ENCODE results near the gene FRY.
A peak's percentile ranks its signal among the peaks of the same experiment; 100 is the strongest.

Gene FRY

DNA sequence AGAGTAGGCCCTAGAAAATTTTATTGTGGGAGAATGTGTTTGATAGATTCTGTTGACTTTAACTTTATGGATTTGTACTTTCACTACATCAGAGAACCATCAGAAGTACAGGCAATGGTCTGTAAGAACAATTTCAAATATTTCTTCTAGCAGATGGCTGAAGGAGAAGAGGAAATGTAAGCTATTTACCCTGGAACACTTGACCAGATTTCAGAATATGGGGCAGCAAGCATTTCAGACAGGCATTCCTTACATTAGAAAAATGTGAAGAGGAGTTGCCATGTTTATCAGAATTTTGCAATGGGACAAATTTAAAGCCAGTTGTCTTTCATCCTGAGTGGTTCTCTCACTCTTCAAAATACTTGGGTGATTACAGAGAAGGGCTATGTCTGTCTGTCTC, 7.5 kb downstream of the FRY start:
- DNase-seq (ENCODE audit: insufficient read length, low spot score) (no peak), FAIRE-seq (no peak)
- TF ChIP-seq PAX5 (IDR thresholded peaks at IDR 0.05; ENCODE audit: insufficient read depth, low read length, severe bottlenecking) = no peak
- no peak for TF ChIP-seq POU2F2 (IDR thresholded peaks at IDR 0.05; ENCODE audit: low read depth, low read length)
- no peak for TF ChIP-seq SPI1 (IDR thresholded peaks at IDR 0.05; ENCODE audit: low read depth, low read length)
- no peak for TF ChIP-seq TAF1 (IDR thresholded peaks at IDR 0.05; ENCODE audit: low read depth, low read length)
- TF ChIP-seq POLR2A (IDR thresholded peaks at IDR 0.05; ENCODE audit: low read depth, low read length) = no peak
- no peak for TF ChIP-seq POLR2AphosphoS5 (IDR thresholded peaks at IDR 0.05; ENCODE audit: low read depth, low read length)

DNA sequence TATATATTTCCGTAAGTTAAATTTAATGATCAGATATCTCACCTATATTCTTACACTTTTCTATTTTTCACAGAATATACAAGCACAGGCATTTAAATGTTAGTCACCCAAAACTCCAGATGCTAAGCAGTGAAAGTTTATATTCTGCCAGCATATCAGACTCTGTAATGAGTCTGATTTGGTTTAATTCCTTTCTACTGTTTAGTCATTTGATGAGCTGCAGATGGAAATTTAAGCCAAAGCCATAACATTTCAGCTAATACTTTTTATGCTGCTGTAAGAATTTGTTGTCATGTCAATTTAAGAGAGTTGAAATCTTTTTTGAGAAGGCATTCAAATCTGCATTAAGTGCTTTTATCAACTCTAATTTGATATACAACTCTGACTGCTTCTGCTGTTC, 8.0 kb downstream of the FRY start:
- FAIRE-seq = no peak
- DNase-seq (ENCODE audit: insufficient read length, low spot score) = no peak
- TF ChIP-seq POU2F2 (IDR thresholded peaks at IDR 0.05; ENCODE audit: low read depth, low read length) (no peak), TAF1 (IDR thresholded peaks at IDR 0.05; ENCODE audit: low read depth, low read length) (no peak), SPI1 (IDR thresholded peaks at IDR 0.05; ENCODE audit: low read depth, low read length) (no peak), POLR2A (IDR thresholded peaks at IDR 0.05; ENCODE audit: low read depth, low read length) (no peak), PAX5 (IDR thresholded peaks at IDR 0.05; ENCODE audit: insufficient read depth, low read length, severe bottlenecking) (no peak), POLR2AphosphoS5 (IDR thresholded peaks at IDR 0.05; ENCODE audit: low read depth, low read length) (no peak)

DNA sequence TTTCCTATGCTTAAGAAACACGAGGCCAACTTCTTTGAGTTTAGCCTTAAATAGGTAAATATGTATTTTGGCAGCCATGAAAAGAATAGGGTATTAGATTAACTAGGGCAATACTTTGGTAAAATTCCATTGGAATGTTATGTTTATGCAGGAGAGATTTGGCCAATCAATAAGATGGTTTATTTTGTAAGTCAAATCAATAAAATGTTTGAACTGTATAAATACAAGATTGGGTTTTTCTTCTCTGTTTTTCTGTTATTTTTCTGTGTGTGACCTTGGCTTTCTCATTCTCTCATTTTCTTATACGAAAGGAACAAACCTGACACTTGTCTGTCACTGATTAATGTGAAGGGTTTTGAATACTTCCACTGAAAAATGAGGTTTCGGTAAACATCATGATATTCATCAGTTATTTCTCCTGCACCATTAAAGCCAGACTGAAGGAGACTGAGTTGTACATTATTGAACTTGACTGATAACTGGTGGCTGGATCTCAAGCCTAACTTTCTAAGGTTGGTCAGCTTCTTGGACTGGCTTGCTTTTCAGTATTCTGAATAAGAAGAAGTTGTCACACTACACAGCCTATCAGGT, 8.6 kb downstream of the FRY start:
- no peak for TF ChIP-seq PAX5 (IDR thresholded peaks at IDR 0.05; ENCODE audit: insufficient read depth, low read length, severe bottlenecking)
- no peak for TF ChIP-seq POU2F2 (IDR thresholded peaks at IDR 0.05; ENCODE audit: low read depth, low read length)
- TF ChIP-seq TAF1 (IDR thresholded peaks at IDR 0.05; ENCODE audit: low read depth, low read length) = no peak
- no peak for TF ChIP-seq POLR2A (IDR thresholded peaks at IDR 0.05; ENCODE audit: low read depth, low read length)
- TF ChIP-seq SPI1 (IDR thresholded peaks at IDR 0.05; ENCODE audit: low read depth, low read length) = no peak
- TF ChIP-seq POLR2AphosphoS5 (IDR thresholded peaks at IDR 0.05; ENCODE audit: low read depth, low read length) = no peak
- DNase-seq (ENCODE audit: insufficient read length, low spot score) = no peak
- no peak for FAIRE-seq

DNA sequence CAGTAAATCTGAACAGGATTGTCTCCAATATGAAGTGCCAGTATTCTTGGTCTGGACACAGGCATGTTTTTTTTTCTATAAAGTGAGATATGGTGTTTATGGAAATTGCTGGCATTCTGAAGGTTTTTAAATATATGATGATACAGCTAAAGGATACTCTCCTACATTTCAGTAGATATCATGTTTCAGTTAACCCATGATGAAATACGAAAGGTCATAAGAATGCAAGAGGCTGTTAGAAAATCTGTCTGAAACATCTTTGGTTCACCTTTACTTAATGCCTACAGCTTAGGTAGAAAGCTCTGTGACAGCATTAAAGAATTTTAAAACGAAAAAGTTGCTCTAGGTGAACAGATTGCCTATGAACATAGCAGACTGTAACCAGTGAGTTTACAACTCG, 9.1 kb downstream of the FRY start:
- TF ChIP-seq POU2F2 (IDR thresholded peaks at IDR 0.05; ENCODE audit: low read depth, low read length) (no peak), POLR2A (IDR thresholded peaks at IDR 0.05; ENCODE audit: low read depth, low read length) (no peak), POLR2AphosphoS5 (IDR thresholded peaks at IDR 0.05; ENCODE audit: low read depth, low read length) (no peak), TAF1 (IDR thresholded peaks at IDR 0.05; ENCODE audit: low read depth, low read length) (no peak), PAX5 (IDR thresholded peaks at IDR 0.05; ENCODE audit: insufficient read depth, low read length, severe bottlenecking) (no peak), SPI1 (IDR thresholded peaks at IDR 0.05; ENCODE audit: low read depth, low read length) (no peak)
- no peak for DNase-seq (ENCODE audit: insufficient read length, low spot score)
- FAIRE-seq = no peak

DNA sequence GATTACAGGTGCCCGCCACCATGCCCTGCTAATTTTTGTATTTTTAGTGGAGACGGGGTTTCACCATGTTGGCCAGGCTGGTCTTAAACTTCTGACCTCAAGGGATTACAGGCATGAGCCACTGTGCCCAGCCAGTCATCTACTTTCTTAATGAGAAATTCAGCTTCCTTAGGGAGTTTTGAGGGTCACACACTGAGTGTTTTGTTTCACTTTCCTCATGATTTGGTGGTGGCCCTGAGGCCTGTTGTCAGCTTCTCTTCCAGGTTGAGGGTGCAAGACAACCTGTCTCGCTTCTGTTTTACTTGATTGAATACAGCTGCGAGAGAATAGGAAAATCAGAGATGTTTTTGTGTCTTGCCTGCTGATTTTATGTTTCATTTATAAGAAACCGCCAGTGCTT, 9.9 kb downstream of the FRY start:
- no peak for TF ChIP-seq POU2F2 (IDR thresholded peaks at IDR 0.05; ENCODE audit: low read depth, low read length)
- no peak for TF ChIP-seq POLR2A (IDR thresholded peaks at IDR 0.05; ENCODE audit: low read depth, low read length)
- TF ChIP-seq TAF1 (IDR thresholded peaks at IDR 0.05; ENCODE audit: low read depth, low read length) = no peak
- no peak for TF ChIP-seq POLR2AphosphoS5 (IDR thresholded peaks at IDR 0.05; ENCODE audit: low read depth, low read length)
- no peak for TF ChIP-seq SPI1 (IDR thresholded peaks at IDR 0.05; ENCODE audit: low read depth, low read length)
- TF ChIP-seq PAX5 (IDR thresholded peaks at IDR 0.05; ENCODE audit: insufficient read depth, low read length, severe bottlenecking) = no peak
- DNase-seq (ENCODE audit: insufficient read length, low spot score) (no peak), FAIRE-seq (peak; percentile 66)

DNA sequence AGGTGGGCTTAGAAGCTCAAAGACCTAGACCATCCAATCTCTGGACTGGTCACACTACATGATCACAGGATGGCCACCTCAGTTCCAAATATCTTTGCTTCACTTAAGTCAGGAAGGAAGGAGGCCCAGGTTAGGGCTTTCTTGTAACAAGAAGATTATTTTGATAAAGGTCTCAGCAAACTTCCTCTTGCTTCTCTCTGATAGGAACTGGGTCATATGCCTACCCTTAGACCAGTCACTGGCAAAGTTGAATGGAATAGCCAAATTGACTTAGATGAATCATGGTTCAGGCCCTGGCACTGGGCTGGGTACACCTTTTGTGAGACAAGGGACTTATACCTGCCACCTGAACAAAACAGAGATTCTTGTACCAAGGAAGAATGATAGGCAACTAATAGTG, 11.0 kb downstream of the FRY start:
- no peak for DNase-seq (ENCODE audit: insufficient read length, low spot score)
- no peak for FAIRE-seq
- TF ChIP-seq POU2F2 (IDR thresholded peaks at IDR 0.05; ENCODE audit: low read depth, low read length) = no peak
- no peak for TF ChIP-seq PAX5 (IDR thresholded peaks at IDR 0.05; ENCODE audit: insufficient read depth, low read length, severe bottlenecking)
- TF ChIP-seq SPI1 (IDR thresholded peaks at IDR 0.05; ENCODE audit: low read depth, low read length) = no peak
- TF ChIP-seq POLR2A (IDR thresholded peaks at IDR 0.05; ENCODE audit: low read depth, low read length) = no peak
- no peak for TF ChIP-seq POLR2AphosphoS5 (IDR thresholded peaks at IDR 0.05; ENCODE audit: low read depth, low read length)
- TF ChIP-seq TAF1 (IDR thresholded peaks at IDR 0.05; ENCODE audit: low read depth, low read length) = no peak

DNA sequence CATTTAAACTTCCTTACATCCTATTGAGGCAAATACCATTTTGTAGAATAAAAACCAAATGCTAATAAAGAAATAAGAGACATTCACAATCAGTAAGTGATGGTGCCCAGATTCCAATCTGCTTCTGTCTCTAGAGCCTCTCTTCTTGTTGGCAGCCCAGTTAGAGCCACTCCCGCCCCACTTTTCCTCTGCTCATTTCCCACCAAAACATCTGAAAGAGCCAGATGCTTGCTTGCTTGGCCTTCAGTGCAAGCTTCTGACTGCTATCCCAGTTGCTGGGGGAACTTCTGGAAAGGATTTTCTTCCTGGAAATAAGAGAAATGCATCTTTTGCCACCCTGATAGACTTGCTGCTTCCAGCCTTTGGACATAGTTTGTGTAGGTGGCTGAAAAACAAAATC, 12.9 kb downstream of the FRY start:
- DNase-seq (ENCODE audit: insufficient read length, low spot score) (no peak), FAIRE-seq (no peak)
- TF ChIP-seq POU2F2 (IDR thresholded peaks at IDR 0.05; ENCODE audit: low read depth, low read length) (no peak), TAF1 (IDR thresholded peaks at IDR 0.05; ENCODE audit: low read depth, low read length) (no peak), POLR2A (IDR thresholded peaks at IDR 0.05; ENCODE audit: low read depth, low read length) (no peak), PAX5 (IDR thresholded peaks at IDR 0.05; ENCODE audit: insufficient read depth, low read length, severe bottlenecking) (no peak), SPI1 (IDR thresholded peaks at IDR 0.05; ENCODE audit: low read depth, low read length) (no peak), POLR2AphosphoS5 (IDR thresholded peaks at IDR 0.05; ENCODE audit: low read depth, low read length) (no peak)

DNA sequence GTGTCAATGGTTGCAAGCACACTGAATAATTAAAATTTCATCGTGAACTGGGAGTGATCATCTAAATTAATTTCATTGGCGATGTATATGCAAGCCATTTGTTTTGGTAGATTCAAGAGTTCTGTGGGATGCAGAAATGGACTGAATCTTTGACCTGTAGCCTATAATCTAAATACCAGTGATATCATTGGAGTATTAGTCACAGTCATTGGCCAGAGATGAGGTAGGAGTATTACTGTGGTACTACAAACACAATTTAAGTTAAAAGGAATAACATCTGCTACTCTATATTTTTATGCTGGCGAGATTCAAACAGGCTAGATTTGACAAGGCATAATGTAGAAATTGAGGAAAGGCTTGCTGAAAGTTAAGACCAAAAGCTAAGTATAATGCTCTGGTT, 14.0 kb downstream of the FRY start:
- DNase-seq (ENCODE audit: insufficient read length, low spot score) = no peak
- no peak for FAIRE-seq
- TF ChIP-seq POLR2AphosphoS5 (IDR thresholded peaks at IDR 0.05; ENCODE audit: low read depth, low read length) (no peak), POLR2A (IDR thresholded peaks at IDR 0.05; ENCODE audit: low read depth, low read length) (no peak), PAX5 (IDR thresholded peaks at IDR 0.05; ENCODE audit: insufficient read depth, low read length, severe bottlenecking) (no peak), TAF1 (IDR thresholded peaks at IDR 0.05; ENCODE audit: low read depth, low read length) (no peak)

DNA sequence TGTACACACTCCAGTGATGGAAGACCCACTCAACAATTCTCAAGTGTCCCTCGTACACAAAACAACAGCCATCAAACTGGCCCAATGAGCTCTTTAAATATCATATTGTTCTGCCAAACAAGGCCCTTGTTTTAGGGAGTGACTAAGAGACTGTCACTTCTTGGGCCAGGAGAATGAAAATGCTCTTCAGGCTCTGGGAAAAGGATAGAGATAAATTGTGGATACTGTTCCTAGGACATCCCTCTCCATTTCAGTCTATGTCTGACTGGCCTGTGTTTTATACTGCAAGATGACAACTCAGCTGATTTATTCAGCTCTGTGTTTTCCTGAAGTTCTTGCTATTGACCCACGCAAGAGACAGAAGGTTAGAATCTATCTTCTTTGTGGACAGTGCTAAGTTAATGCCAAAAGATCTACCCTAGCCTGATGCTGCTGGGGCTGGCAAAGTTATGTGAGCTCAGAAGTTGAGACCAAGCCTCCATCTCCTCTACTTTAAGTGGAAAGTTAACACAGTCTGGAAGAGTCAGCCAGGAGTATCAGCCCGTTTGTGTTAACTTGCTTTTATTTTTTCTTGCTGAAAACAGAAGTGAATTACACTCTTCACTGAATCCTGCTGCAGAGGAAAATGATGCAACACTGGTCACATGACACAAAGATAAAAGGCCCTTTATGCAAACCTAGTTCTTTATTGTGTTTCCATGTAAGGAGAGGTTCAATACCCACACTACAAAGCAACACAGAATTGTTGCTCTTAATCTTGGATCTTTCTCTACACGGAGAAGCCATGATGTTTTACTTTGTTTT, 14.6 kb downstream of the FRY start:
- peak; percentile 23 for FAIRE-seq
- no peak for DNase-seq (ENCODE audit: insufficient read length, low spot score)
- TF ChIP-seq POLR2AphosphoS5 (IDR thresholded peaks at IDR 0.05; ENCODE audit: low read depth, low read length) = no peak
- 0 out of 2 replicates have a peak, but pooled peaks have one; percentile 33 for TF ChIP-seq SPI1 (IDR thresholded peaks at IDR 0.05; ENCODE audit: low read depth, low read length)
- no peak for TF ChIP-seq POLR2A (IDR thresholded peaks at IDR 0.05; ENCODE audit: low read depth, low read length)
- no peak for TF ChIP-seq TAF1 (IDR thresholded peaks at IDR 0.05; ENCODE audit: low read depth, low read length)
- no peak for TF ChIP-seq PAX5 (IDR thresholded peaks at IDR 0.05; ENCODE audit: insufficient read depth, low read length, severe bottlenecking)
- 0 out of 2 replicates have a peak, but pooled peaks have one; percentile 20 for TF ChIP-seq POU2F2 (IDR thresholded peaks at IDR 0.05; ENCODE audit: low read depth, low read length)

Measured in GM12891 (cell line).